HPDE6-E6E7 (cell line): ENCODE results near the gene CDH2.

ENCODE experiments used
- DNase-seq: peaks from one replicate; pipeline ENCODE4 v3.0.0; 2011; ENCODE audit warnings: missing footprints; ENCODE audit errors: extremely low spot score

The CDH2 gene

DNA sequence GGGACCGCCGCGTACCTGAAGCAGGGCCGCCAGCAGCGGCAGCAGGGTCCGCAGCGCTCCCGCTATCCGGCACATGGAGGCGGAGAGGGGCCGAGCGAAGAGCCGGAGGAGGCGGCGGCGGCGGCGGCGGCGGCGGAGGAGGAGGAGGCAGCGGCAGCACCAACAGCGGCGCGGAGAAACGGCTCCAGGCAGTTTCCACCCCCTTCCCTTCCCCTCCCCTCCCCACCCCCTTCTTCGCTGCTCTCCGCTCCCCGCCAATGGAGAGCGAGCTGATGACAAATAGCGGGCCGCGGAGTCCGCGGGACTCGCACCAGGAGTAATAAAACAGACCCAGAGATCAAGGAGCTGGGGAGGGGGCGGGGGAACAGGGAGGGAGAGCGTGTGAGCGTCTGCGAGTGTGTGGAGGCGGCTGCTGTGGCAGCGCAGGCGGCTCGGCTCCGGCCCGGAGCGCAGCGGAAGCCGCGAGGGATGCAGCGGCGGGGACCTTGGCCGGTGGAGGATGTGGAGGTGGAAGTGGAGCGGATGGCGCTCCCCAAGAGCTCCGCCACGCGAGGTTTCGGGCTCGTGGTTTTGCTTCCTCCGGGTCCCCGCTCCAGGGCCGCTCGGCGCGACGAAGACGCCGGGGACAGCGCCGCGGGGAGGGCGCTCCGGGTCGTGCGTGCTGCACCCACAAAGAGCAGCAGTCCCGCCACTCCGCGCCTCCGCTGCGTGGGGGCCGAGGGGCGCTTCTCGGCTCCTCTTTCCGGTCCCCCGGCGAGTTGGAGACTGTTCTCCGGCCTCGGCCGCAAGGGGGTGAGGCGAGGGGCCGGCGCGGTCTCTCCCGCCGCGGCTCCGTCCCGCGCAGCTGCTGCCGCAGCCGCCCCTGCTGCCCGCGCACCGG is at the start of gene CDH2:
CDH2 (minus strand) TSS at position 183 of the 880 bp plus-strand sequence; CDS start at position 75, 108 bp downstream.
- peak; percentile 28 for DNase-seq

DNA sequence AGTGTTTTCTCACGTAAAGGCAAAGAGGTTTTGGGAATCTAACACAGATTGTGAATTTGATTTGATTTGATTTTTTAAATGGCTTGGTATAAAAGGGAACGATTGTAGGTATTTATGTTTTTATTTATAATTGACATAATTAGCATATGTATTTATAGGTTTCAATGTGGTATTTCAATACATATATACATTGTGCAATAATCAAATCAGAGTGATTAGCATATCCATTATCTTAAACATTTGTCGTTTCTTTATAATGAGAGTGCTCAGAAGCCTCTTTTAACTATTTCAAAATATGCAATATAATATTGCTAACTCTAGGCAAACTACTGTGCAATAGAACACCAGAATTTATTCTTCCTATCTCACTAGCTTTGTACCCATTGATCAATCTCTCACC is 35.1 kb upstream of the CDH2 start:
- no peak for DNase-seq

DNA sequence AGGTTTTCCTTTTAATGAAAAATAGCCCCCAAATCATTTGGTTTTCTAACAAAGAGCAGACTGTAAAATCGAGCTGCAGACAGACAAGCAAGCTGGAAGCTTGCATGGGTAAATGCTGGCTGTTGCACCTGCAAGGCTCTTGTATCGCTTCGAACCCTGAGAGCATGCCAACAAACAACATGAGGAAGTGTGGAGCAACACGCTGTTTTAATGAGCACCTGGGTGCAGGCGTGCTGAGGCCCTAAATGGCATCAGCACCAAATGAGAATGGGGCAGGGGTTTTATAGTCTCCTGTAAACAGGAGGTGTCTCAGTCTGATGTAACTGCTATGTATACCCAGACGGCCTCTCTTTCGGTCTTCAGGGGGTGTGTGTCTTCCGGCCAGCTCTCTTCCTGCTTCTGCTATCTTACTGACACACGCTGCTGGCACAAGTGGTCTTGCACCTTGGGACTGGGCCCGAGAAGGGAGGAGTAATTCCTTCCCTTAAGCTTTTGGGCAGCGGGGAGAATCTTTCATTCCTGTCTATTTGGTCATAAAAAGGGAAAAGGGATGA is 31.9 kb upstream of the CDH2 start:
- DNase-seq = no peak

- DNase-seq = no peak
These were observed 31.3 kb upstream of the CDH2 start for GRCh38 chr18:28208268-28208667.

DNA sequence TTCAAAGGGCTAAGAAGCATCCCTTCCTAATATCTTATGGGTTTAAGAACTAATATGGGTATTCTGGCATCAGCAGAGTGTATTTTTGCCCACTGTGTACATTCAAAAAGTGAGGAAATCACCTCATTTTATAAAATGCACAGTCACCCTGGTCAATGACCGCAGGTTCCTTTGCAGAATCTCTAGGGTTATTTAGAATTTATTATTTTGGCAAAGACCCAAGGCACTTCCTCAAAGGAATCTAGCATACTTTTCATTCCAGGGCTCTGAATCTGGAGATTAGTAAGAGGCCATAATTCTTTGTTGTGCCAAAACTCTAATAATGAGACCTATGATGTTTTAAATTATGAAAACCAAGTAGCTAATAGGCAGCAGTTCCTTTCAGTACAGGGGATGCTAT is 27.2 kb upstream of the CDH2 start:
- no peak for DNase-seq

DNA sequence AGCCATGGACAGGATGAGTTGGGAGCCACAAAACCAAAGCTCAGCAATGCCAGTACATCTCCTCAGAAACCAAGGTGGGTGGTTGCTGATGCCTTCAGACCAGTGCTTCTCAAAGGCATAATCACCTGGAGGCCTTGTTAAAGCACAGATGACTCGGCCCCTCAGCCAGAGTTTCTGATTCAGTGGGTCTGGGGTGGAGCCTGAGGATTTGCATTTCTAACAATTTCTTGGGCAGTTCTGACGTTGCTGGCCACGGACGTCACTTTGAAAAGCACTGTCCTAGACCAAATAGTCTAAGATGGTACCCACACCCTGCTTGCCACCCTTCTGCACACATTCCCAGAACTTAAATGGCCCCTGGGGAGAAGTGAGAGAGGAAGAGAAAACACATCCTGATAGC is 24.1 kb upstream of the CDH2 start:
- DNase-seq = no peak

- DNase-seq = no peak
These were observed 21.7 kb upstream of the CDH2 start for GRCh38 chr18:28198620-28199019.

GRCh38 chr18:28193177-28193778 is 16.3 kb upstream of the CDH2 start:
- DNase-seq = no peak

- no peak for DNase-seq
These were observed 12.7 kb upstream of the CDH2 start for GRCh38 chr18:28189400-28190239.

DNA sequence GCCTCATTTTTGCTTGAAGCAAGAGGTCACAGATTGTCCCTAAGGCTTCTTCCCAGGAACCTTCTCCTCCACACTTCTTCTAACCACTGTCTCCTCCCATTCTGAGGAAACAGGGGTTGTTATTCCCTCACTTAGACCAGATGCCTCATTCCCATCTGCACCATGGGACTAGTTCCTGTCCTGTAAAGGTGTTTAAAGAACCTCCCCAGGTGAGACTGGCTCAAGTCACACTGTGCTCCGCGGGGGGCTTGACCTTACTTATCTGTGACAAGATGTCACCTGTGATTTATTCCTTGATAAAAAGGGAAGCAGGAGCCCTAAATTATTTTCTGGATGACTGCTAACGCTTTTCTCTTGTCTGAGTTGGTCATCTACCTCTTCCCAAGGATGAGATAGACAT is 8.2 kb upstream of the CDH2 start:
- no peak for DNase-seq

DNA sequence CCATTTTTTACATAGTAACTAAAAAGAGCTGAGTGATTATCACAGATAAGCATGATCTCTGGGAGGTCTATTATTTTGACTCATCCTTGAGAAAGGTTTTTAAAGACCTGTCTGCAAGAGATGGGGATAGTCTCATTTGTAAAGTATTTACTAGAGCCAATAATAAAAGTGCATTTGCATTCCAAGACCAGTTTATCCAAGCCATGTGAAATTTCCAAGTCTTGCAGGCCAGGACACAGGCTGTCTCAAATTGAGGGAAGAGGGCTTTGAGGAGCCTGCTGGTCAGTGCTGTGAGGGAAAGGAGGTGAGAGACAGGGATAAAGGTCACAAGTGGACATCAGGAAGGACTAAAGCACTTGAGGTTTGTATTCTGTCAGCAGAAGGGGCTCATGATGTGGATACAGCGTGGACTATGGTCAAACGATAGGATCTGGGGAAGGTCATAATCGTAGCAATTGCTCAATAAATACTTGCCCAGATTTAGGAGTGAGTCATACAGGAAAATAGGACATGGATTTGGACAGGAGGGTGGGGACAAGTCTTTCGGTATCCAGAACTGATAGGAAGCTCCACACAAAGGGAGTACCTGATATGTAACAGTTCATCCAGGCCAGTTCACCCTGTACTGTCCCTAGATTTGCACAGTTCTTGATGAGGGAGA is 6.6 kb upstream of the CDH2 start:
- DNase-seq = no peak

GRCh38 chr18:28181616-28182015 is 4.7 kb upstream of the CDH2 start:
- DNase-seq = no peak

- DNase-seq = no peak
These were observed 1.8 kb upstream of the CDH2 start for GRCh38 chr18:28178720-28179119.

DNA sequence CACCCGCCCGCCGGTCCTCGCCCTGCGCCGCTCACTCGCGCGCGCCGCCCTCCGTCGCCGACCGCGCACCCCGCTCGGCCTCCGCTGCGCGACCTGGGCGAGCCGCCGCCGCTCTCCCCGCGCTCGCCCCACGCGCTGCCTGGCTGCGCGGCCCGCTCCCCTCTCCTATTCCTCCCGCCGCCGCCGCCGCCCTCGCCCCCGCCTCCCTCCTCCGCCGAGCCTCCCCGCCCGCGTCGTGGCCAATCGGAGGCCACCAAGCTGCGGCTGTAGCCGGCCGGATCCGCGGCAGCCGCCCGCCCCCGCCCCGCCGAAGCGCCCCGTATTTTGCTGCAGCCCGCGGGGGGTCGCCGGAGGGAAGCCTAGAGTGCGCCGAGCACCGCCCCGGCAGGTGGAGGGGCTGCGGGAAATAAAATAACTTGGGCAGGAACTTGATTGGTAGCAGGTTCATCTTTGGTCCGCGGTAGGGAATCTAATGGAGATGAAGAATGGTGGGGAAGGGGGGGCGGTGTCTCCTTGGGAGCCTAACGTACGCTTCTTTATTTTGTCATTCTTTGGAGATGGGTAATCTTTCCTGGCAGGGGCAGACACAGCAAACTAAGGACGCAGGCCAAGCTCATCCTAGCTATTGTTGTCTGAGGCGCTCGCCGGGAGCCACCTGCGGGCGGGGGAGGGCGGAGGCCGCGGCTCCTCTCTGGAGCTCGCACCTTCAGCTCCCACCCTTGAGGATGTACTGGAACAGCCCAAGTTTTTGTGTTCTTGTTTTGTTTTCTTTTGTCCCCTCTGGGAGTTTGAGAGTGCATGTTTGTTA is 1.1 kb upstream of the CDH2 start:
- DNase-seq = no peak

DNA sequence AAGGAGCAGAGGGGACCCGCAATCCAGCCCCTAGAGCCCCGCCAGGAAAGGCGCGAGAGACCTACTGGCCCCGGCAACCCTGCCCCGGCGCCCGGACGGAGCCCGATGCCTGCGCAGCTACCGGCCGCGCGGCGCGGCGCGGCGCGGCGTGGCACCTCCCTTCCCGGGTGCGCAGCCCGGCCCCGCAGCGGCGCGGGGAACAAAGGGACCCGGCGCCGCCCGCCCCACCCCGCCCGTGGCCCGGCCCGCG is 307 bp downstream of the CDH2 start:
- DNase-seq = no peak

DNA sequence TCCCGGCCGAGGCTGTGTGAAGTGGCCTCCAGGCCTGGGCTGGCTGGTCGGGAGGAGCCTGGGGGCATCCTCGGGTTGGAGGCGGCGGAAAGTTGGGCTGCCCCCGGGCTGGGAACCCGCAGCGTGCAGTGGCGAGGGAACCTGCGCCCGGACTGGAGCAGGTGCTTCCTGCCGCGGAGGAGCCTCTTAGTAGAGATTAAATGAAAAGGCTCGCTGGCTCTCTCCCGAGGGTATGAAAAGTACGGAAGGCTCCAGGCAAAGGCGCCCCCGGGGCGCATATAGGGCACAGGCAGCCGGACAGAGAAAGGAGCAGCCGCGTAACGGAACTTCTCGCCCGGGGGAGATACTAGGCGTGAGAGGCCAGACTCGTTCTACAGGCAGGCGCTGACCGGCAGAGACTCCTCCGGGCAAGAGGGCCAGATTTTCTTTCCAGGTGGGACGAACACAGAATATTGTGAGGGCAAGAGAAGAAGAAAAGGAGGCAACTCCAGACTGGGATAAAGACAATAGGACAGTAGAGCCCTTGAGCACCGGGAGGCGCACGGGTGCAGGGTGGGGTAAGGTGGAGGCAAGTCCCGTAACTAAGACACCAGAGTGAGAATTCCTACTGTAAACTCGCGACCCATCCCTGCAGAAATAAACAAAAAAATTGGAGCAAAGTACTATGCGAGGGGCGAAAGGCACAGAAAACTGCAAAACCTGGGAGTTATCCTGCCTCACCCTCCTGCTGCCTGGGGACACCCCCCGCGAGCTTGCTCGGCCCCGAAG is 816 bp downstream of the CDH2 start:
- DNase-seq = no peak

- no peak for DNase-seq
These were observed 1.6 kb downstream of the CDH2 start for GRCh38 chr18:28175150-28175929.

DNA sequence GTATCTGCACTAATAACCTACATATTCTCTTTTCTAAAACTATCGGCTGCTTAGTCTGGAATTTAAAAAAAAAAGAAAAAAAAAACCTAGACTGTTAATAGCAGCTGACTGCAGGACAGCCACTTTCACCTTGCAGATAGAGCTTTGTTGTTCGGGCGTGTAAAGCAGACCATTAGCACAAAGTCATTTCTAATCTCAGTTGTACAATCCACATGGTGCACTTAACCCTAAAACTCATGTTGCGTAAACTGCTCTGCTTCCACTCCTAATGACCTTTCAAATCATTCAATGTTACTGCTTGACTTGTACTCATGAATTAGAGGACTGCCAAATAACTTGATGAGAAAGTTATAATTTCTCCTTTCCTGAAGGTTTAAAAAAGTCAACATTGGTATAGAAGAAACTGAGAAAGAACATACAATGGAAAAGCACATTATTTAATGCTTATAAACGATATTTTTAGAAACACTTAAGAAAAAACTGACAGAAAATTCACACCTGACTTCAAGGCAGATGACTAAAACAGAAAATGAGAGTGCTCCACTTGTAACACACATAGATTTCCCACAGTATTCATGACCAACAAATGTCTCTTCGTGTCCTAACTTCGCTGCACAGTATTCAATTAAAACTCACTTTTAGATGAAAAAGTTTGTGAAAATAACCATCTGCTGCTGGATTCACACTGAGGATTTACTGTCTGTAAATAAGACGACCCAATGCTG is 2.6 kb downstream of the CDH2 start:
- DNase-seq = no peak

DNA sequence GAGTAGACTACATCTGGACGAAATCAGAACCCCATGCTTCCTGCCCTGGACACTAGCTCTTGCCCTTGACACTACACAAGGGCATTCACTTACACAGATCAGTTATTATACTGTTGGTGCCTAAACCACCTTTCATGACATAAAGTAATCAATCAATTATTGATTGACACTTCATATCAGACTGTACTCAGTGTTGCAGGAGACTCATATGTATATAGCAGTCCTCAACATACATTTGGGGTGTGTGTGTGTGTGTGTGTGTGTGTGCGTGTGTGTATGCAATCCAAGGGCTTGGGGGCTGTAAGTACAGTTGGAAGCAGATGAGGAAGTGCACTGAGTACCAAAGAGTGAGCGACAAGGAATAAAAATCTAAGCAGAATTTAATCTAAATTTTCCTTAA is 5.1 kb downstream of the CDH2 start:
- DNase-seq = no peak
